Measurements from ENCODE around the gene KCTD3. TPM values are rescaled to one million over a fixed set of nuclear protein-coding genes. Genes with fewer than 3 reads are reported as not detected.

Gene KCTD3
- total and polyA plus RNA-seq, 2 of the 13 experiments (the other 11 are each of a cell fraction or from before 2014, with no cell fraction given) = 49.8 to 68.1 TPM

- 0 out of 2 replicates have a peak, but pooled peaks have one; percentile 37 for TF ChIP-seq ARID4A (CRISPR knock-in tag; IDR thresholded peaks at IDR 0.05; ENCODE audit: borderline replicate concordance)
- TF ChIP-seq SALL1 (CRISPR knock-in tag; IDR thresholded peaks at IDR 0.05) = 0 out of 2 replicates have a peak, but pooled peaks have one; percentile 14
- TF ChIP-seq GFI1 (CRISPR knock-in tag; IDR thresholded peaks at IDR 0.05; ENCODE audit: borderline replicate concordance) = 0 out of 2 replicates have a peak, but pooled peaks have one; percentile 26
- TF ChIP-seq SAP130 (CRISPR knock-in tag; IDR thresholded peaks at IDR 0.05; ENCODE audit: low read depth) = no peak
- TF ChIP-seq KLF13 (CRISPR knock-in tag; IDR thresholded peaks at IDR 0.05) = no peak
- no peak for TF ChIP-seq ZNF703 (CRISPR knock-in tag; IDR thresholded peaks at IDR 0.05; ENCODE audit: borderline replicate concordance)
- no peak for TF ChIP-seq ZNF644 (CRISPR knock-in tag; IDR thresholded peaks at IDR 0.05; ENCODE audit: low read depth)
- no peak for TF ChIP-seq ZNF136 (CRISPR knock-in tag; IDR thresholded peaks at IDR 0.05; ENCODE audit: low read depth)
- TF ChIP-seq ZFP41 (CRISPR knock-in tag; IDR thresholded peaks at IDR 0.05; ENCODE audit: borderline replicate concordance) = no peak
- TF ChIP-seq MAX (IDR thresholded peaks at IDR 0.05) = peak; percentile 34; the same call in 1 of the 2 replicates
These were observed 70.0 kb downstream of the KCTD3 start (continued) for GRCh38 chr1:215637041-215637573.

Data from HepG2 (cell line).